Measurements from ENCODE around the gene ATRAID. TPM values are rescaled to one million over a fixed set of nuclear protein-coding genes. Genes with fewer than 3 reads are reported as not detected.

Gene ATRAID
- total and polyA plus RNA-seq, 10 of the 15 experiments (the other 5 are each of a cell fraction or from before 2014, with no cell fraction given) = 65.6 to 180 (median 120) TPM

DNA sequence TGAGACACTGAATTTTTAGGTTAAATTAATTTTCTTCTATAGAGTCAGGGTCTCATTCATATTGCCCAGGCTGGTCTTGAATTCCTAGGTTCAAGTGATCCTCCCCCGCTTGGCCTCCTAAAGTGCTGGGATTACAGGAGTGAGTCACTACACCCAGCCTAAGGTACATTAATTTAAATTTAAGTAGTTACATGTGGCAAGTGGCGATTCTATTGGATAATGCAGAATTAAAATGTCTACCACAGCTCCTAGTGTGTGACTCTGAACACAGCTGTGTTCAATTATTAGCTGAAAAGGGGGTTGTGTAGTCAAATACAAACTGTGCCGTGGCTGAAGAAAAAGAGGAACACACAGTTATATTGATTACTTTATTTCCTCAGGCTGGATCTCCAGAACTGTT lies 3.1 kb downstream of the ATRAID start:
- intact Hi-C loops (cut with micrococcal nuclease; ENCODE audit: unreplicated experiment) = loop anchor here (10.0 kb wide), 1 partner anchor 140 kb away; the partner anchor contains the start of gene GTF3C2

More for the DNA sequence above, 3.1 kb downstream of the ATRAID start:
- 77% methylated on average over 3 of the region's 3 CpGs for WGBS (ENCODE audit: insufficient coverage, insufficient replicate concordance, low lambda C conversion rate, missing lambda C conversion rate)
- Histone ChIP-seq H3K27me3 (replicated peaks in 1 of 2; ENCODE audit: control insufficient read depth in 2 of 2, insufficient read depth in 2 of 2, low read length in 1 of 2) (no peaks in the 10 kb centered on the region), H3K27ac (ENCODE audit: control insufficient read depth, insufficient read depth) (no peak overlapping the region), H3K4me1 (ENCODE audit: control insufficient read depth, insufficient read depth, low read length) (peaks cover 7% of the 10 kb centered on the region; the same call in 1 of the 2 replicates), H3K79me2 (ENCODE audit: control insufficient read depth, insufficient read depth, low read length) (peaks cover 47% of the 10 kb centered on the region), H4K20me1 (ENCODE audit: control insufficient read depth, insufficient read depth) (no peaks in the 10 kb centered on the region), H3K9ac (ENCODE audit: control insufficient read depth, insufficient read depth, low read length) (no peak overlapping the region), H2AFZ (ENCODE audit: control insufficient read depth, low read depth, low read length) (no peak overlapping the region), H3K4me2 (ENCODE audit: control insufficient read depth, insufficient read depth) (no peak overlapping the region), H3K4me3 (no peak overlapping the region), H3K36me3 (ENCODE audit: control insufficient read depth in 2 of 2, insufficient read depth in 2 of 2, low read length in 1 of 2) (peaks cover 0 to 4% of the 10 kb centered on the region in 2 experiments; a peak in 2 of 4 replicates), H3K9me3 (replicated peaks; ENCODE audit: control insufficient read depth, insufficient read depth, low read length) (no peaks in the 10 kb centered on the region)
- ChIA-PET SMC1A (ENCODE audit: uncharacterized antibody, unreplicated experiment) (interaction anchor here (1.1 kb wide), 1 partner anchor 12 kb away, joined by 3 read pairs; no protein-coding TSS in a partner anchor), RAD21 (ENCODE audit: unreplicated experiment) (no interaction called here), CTCF (interaction anchor here (1.3 kb wide), 1 partner anchor 45 kb away, joined by 4 read pairs; no protein-coding TSS in a partner anchor), POLR2A (interaction anchor here (0.6 kb wide), 1 partner anchor 80 kb away, joined by 3 read pairs; the partner anchor contains the start of gene PREB)
- ATAC-seq = no peak
- DNase-seq (ENCODE audit: low read depth, low spot score) = no peak
- TF ChIP-seq FOXK2 (IDR thresholded peaks at IDR 0.05) = no peak
- no peak for TF ChIP-seq ZZZ3 (IDR thresholded peaks at IDR 0.05; ENCODE audit: control insufficient read depth, insufficient read length, low read depth)
- TF ChIP-seq TAF1 (IDR thresholded peaks at IDR 0.05; ENCODE audit: borderline replicate concordance, low read depth, low read length) = no peak
- no peak for TF ChIP-seq MEF2A (IDR thresholded peaks at IDR 0.05; ENCODE audit: insufficient read depth, low read depth, low read length)
- TF ChIP-seq STAT3 (IDR thresholded peaks at IDR 0.05; ENCODE audit: low read depth, low read length) = no peak
- no peak for TF ChIP-seq NR2C2 (IDR thresholded peaks at IDR 0.05; ENCODE audit: borderline replicate concordance, control insufficient read depth, insufficient read length, low read depth)
- TF ChIP-seq IRF3 (IDR thresholded peaks at IDR 0.05) = no peak
- TF ChIP-seq PML (IDR thresholded peaks at IDR 0.05; ENCODE audit: low read length) = no peak
- no peak for TF ChIP-seq FOS (IDR thresholded peaks at IDR 0.05; ENCODE audit: borderline replicate concordance, extremely low read depth, insufficient read length)
- TF ChIP-seq POLR2A (IDR thresholded peaks at IDR 0.05; ENCODE audit: low read depth, low read length) = no peak
- no peak for TF ChIP-seq DPF2 (IDR thresholded peaks at IDR 0.05)
- no peak for TF ChIP-seq CEBPB (IDR thresholded peaks at IDR 0.05; ENCODE audit: borderline replicate concordance in 1 of 2, low read depth in 2 of 2, low read length in 2 of 2)
- no peak for TF ChIP-seq TCF12 (IDR thresholded peaks at IDR 0.05; ENCODE audit: low read depth, low read length)
- TF ChIP-seq YBX1 (IDR thresholded peaks at IDR 0.05) = no peak
- no peak for TF ChIP-seq ASH2L (IDR thresholded peaks at IDR 0.05; ENCODE audit: borderline replicate concordance, low read depth)
- TF ChIP-seq SRF (IDR thresholded peaks at IDR 0.05; ENCODE audit: low read depth in 2 of 2, low read length in 2 of 2) = no peak
- no peak for TF ChIP-seq NR2F1 (conservative IDR thresholded peaks at IDR 0.05)
- TF ChIP-seq SPI1 (IDR thresholded peaks at IDR 0.05; ENCODE audit: borderline replicate concordance, insufficient read depth, low read depth, low read length) = no peak
- TF ChIP-seq, protein P1, sequence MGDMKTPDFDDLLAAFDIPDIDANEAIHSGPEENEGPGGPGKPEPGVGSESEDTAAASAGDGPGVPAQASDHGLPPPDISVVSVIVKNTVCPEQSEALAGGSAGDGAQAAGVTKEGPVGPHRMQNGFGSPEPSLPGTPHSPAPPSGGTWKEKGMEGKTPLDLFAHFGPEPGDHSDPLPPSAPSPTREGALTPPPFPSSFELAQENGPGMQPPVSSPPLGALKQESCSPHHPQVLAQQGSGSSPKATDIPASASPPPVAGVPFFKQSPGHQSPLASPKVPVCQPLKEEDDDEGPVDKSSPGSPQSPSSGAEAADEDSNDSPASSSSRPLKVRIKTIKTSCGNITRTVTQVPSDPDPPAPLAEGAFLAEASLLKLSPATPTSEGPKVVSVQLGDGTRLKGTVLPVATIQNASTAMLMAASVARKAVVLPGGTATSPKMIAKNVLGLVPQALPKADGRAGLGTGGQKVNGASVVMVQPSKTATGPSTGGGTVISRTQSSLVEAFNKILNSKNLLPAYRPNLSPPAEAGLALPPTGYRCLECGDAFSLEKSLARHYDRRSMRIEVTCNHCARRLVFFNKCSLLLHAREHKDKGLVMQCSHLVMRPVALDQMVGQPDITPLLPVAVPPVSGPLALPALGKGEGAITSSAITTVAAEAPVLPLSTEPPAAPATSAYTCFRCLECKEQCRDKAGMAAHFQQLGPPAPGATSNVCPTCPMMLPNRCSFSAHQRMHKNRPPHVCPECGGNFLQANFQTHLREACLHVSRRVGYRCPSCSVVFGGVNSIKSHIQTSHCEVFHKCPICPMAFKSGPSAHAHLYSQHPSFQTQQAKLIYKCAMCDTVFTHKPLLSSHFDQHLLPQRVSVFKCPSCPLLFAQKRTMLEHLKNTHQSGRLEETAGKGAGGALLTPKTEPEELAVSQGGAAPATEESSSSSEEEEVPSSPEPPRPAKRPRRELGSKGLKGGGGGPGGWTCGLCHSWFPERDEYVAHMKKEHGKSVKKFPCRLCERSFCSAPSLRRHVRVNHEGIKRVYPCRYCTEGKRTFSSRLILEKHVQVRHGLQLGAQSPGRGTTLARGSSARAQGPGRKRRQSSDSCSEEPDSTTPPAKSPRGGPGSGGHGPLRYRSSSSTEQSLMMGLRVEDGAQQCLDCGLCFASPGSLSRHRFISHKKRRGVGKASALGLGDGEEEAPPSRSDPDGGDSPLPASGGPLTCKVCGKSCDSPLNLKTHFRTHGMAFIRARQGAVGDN (IDR thresholded peaks at IDR 0.05) = no peak
- no peak for FAIRE-seq
- no TSS peak for BruUV-seq (replicated peaks)
- in situ Hi-C loops (cut with MboI) = no loop called here

All from GM12878 (cell line).